Brain microvascular endothelial cell (primary cell): ENCODE measurements around the gene GOLGA8F.
"Not testable (repeated sequence)": the region's sequence is repeated elsewhere in the genome, so short reads cannot be mapped to it uniquely, and the experiment has no call there.

ENCODE experiments used
- DNase-seq: peaks from one replicate; pipeline ENCODE4 v3.0.0-alpha.2; 2020
- H3K27ac ChIP-seq: fragments of 250-450 bp; sonication (Bioruptor Pico); 2 replicates; pipeline ENCODE4 v1.5.1; 2020; ENCODE audit warnings: mild to moderate bottlenecking, moderate library complexity
- H3K27me3 ChIP-seq: fragments of 250-450 bp; sonication (Bioruptor Pico); replicated peaks from 2 replicates; pipeline ENCODE4 v1.5.1; 2020; ENCODE audit warnings: mild to moderate bottlenecking
- H3K36me3 ChIP-seq: fragments of 250-450 bp; sonication (Bioruptor Pico); replicated peaks from 2 replicates; pipeline ENCODE4 v1.5.1; 2020; ENCODE audit warnings: mild to moderate bottlenecking
- H3K4me3 ChIP-seq: 2 replicates; pipeline ENCODE4 v1.5.1; 2011; ENCODE audit warnings: low read depth, mild to moderate bottlenecking, control low read depth, low read length, moderate library complexity
- in situ Hi-C: cut with HindIII; loops from 2 replicates; pipeline ENCODE4 v1.10.0; 2017; ENCODE audit warnings: low sequenced_read_pairs, low pct_ligation_motif_present

GOLGA8F gene, protein sequence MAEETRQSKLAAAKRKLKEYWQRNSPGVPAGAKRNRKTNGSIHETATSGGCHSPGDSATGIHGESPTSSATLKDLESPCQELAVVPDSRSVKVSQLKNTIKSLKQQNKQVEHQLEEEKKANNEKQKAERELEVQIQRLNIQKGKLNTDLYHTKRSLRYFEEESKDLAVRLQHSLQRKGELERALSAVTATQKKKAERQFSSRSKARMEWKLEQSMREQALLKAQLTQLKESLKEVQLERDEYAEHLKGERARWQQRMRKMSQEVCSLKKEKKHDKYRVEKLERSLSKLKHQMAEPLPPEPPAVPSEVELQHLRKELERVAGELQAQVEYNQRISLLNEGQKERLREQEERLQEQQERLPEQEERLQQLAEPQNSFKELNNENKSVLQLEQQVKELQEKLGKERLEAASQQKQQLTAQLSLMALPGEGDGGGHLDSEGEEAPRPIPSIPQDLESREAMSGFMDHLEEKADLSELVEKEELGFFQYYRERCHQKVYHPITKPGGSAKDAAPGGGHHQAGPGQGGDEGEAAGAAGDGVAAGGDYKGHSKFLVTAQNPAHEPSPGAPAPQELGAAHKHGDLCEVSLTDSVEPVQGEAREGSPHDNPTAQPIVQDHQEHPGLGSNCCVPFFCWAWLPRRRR

DNA sequence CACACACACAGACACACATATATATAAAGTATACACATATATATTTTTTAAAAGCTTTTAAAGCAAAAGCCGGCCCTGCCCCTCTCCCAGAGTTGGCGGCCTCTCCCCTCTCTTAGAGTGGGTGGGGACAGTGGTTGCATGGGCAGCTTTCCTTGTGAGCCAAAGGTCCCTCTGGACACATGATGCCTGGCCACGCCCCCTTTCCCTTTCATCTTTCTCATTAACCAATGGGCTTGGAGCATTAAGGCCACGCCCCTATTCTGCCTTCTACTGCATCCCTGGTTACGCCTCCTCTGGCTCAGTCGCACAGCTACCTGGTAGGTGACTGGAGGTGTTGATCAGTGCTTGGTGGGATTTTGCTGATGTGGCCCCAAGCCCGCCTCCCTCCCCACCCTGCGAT is at the start of gene GOLGA8F:
GOLGA8F (plus strand) TSS at position 301 of the 400 bp plus-strand sequence; CDS start at position 399, 98 bp downstream.
- H3K27me3 ChIP-seq, in situ Hi-C loops: not testable (repeated sequence)

DNA sequence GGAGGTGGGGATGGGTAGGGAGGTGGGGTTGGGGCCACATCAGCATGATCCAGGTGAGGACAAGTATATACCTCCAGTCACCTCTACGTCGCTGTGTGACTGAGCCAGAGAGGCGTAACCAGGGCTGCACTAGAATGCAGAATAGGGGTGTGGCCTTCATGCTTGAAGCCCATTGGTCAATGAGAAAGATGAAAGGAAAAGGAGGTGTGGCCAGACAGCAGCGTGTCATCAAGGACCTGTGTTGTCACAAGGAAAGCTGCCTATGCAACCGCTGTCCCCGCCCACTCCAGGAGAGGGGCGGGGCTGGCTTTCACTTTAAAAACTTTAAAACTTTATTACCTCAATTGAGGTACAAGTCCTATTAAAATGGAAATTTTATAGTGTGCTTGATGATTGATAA is 20.5 kb upstream of the GOLGA8F start, which contains the start of gene GOLGA6L24:
GOLGA6L24 (minus strand) TSS at position 101 of the 400 bp plus-strand sequence; CDS start at position 40, 61 bp downstream.
- H3K27me3 ChIP-seq, DNase-seq, H3K36me3 ChIP-seq, H3K4me3 ChIP-seq, H3K27ac ChIP-seq, in situ Hi-C loops: not testable (repeated sequence)

More for the DNA sequence above, at the start of gene GOLGA8F:
- not testable (repeated sequence) for H3K4me3 ChIP-seq, H3K27ac ChIP-seq, DNase-seq, H3K36me3 ChIP-seq

DNA sequence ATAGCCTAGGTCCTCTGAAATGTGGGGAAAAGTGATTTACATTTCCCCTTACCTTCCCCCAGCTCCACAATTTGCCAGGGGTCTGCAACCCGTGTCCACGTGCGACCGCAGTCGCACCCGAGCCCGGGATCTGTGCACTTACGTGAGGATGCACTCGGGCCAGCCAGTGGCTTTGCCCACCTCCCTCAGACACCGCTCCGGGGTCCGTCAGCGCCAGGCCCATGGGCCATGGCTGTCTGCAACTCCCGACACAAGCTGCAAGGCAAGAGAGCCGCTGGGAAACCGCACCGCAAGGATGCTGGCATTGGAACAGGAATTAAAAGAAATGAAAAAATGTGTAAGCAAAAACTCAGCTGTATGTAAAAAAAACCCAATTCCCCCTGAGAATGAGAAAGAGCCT is 13.0 kb upstream of the GOLGA8F start:
- in situ Hi-C loops, H3K27ac ChIP-seq, H3K27me3 ChIP-seq, H3K36me3 ChIP-seq, DNase-seq, H3K4me3 ChIP-seq: not testable (repeated sequence)

DNA sequence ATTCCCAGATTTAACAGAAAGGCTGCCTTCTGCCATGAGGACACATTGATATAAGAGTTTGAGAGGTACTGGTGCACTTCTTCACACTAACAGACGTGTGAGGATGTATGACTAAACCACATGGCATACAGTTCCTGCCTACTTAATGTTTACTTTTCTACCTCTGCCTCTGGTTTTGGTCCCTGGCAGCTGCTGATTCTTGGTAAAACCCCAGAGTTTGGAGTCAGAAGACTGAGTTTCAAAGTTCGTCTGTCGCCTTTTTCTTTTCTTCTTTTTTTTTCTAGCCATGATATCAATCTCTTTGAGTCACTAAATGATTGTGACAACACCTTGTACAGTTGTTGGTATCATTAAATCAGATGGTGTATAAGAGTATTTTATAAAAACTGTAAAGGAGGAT is 1.6 kb downstream of the GOLGA8F start:
- in situ Hi-C loops, H3K27ac ChIP-seq, H3K27me3 ChIP-seq, DNase-seq, H3K4me3 ChIP-seq, H3K36me3 ChIP-seq: not testable (repeated sequence)

DNA sequence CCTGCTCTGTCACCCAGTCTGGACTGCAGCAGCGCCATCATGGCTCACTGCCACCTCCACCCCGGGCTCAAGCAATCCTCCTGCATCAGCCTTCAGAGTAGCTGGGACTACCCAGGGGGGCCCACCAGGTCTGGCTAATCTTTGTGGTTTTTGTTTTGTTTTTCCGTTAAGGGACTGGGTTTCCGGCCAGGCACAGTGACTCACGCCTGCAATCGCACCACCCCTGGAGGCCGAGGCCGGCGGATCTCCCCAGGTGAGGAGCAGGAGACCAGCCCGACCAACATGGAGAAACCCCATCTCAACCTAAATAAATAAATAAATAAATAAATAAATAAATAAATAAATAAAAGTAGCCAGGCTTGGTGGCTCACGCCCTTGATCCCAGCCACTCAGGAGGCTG is 17.6 kb downstream of the GOLGA8F start:
- in situ Hi-C loops, H3K36me3 ChIP-seq, H3K4me3 ChIP-seq, H3K27me3 ChIP-seq, DNase-seq, H3K27ac ChIP-seq: not testable (repeated sequence)

DNA sequence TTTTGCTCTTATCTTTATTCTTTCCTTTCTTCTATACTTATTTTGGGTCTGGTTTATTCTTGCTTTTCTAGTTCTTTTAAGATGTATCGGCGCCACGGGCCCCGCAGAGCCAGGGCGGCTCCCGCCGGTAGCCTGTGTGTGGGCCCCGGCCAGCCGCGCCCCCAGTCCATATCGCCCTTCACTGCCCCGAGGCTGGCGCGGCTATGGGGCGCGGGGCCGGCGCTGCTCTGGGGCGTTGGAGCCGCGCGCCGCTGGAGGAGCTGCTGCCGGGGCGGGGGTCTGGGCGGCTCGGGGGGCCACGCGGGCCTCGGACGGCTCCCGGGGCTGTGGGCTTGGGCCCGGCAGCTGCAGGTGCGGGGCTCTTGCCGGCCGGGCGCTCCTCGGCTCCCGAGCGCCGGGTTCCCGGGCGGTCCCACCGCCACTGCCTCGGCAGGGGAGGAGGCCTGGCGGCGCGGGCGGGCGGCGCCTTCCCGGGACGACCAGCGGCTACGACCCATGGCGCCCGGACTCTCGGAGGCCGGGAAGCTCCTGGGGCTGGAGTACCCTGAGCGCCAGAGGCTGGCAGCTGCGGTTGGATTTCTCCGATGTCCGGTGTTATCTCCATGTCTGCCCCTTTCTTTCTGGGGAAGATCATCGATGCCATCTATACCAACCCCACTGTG is 24.4 kb downstream of the GOLGA8F start:
- H3K27ac ChIP-seq, H3K4me3 ChIP-seq, in situ Hi-C loops, DNase-seq, H3K27me3 ChIP-seq, H3K36me3 ChIP-seq: not testable (repeated sequence)

DNA sequence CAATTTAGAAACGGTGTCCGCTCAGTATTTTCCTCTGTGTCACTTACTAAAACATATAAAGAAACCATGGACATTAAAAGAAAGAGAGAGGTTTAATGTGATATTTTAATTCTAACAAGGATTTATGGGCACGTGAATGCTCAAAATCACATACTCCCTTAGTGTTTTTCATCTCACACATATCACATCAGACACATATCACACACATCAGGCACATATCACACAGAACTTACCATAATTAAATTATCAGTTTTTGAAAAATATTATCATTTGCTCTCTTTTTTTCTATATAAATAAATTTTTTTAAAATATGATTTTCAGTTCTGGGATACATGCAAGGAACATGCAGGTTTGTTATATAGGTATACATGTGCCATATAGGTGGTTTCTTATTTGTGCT is 42.0 kb downstream of the GOLGA8F start:
- DNase-seq, H3K27ac ChIP-seq, in situ Hi-C loops, H3K36me3 ChIP-seq, H3K27me3 ChIP-seq, H3K4me3 ChIP-seq: not testable (repeated sequence)

DNA sequence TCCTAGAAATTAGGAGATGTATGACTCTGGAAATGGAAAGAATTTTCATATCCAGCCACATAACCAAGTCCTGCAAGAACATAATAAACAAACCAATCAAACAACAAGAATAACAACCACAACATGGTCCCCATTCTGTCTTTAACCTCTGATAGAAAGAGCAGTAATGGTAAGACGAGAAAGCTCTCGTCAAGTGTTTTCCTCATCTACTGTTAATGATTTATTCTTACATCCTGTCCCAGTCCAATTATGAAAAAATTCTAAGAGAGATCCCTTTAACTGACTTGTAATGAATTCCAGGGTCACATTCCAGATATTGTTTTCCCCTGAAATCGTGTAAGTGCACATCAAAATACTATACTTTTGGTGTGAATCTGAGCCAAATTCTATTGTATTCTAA is 57.1 kb downstream of the GOLGA8F start:
- H3K36me3 ChIP-seq, H3K27ac ChIP-seq, H3K4me3 ChIP-seq, DNase-seq, in situ Hi-C loops, H3K27me3 ChIP-seq: not testable (repeated sequence)
